LNCAP (cell line): ENCODE measurements around the gene MYH15.
A peak's percentile ranks its signal among the peaks of the same experiment; 100 is the strongest.

Experiments
- TF ChIP-seq, protein P1 (sequence below): fragments of 450-650 bp; IDR thresholded peaks from 2 replicates; pipeline ENCODE4 v1.5.1; 2017; ENCODE audit warnings: mild to moderate bottlenecking

MYH15 gene

DNA sequence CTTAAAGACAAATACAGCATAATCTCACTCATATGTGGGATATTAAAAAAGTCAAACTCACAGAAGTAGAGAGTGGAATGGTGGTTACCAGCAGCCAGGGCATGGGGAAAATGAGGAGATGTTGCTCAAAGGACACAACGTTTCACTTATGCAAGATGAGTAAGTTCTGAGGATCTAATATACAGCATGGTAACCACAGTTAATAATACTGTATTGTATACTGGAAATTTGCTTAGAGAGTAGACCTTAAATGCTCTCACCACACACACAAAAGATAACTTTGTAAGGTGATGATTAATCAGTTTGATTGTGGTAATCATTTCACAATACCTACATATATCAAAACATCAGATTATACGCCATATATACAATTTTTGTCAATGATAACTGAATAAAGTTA lies 60.0 kb downstream of the MYH15 start:
- TF ChIP-seq, protein P1, sequence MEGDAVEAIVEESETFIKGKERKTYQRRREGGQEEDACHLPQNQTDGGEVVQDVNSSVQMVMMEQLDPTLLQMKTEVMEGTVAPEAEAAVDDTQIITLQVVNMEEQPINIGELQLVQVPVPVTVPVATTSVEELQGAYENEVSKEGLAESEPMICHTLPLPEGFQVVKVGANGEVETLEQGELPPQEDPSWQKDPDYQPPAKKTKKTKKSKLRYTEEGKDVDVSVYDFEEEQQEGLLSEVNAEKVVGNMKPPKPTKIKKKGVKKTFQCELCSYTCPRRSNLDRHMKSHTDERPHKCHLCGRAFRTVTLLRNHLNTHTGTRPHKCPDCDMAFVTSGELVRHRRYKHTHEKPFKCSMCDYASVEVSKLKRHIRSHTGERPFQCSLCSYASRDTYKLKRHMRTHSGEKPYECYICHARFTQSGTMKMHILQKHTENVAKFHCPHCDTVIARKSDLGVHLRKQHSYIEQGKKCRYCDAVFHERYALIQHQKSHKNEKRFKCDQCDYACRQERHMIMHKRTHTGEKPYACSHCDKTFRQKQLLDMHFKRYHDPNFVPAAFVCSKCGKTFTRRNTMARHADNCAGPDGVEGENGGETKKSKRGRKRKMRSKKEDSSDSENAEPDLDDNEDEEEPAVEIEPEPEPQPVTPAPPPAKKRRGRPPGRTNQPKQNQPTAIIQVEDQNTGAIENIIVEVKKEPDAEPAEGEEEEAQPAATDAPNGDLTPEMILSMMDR, result no peak

DNA sequence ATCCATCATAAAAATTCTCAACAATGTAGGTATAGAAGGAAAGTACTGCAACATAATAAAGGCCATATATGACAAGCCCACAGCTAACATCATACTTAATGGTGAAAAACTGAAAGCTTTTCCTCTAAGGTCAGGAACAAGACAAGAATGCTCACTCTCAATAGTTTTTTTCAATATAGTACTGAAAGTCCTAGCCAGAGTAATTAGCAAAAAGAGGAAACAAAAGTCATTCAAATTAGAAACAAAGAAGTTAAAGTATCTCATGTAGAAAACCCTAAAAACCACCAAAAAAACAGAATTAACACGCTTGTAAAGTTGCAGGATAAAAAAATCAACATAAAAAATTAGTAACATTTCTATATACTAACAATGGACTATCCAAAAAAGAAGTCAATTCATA lies 61.8 kb downstream of the MYH15 start:
- TF ChIP-seq, protein P1, result no peak

GRCh38 chr3:108447096-108447847 lies 63.1 kb downstream of the MYH15 start:
- TF ChIP-seq, protein P1, result no peak

DNA sequence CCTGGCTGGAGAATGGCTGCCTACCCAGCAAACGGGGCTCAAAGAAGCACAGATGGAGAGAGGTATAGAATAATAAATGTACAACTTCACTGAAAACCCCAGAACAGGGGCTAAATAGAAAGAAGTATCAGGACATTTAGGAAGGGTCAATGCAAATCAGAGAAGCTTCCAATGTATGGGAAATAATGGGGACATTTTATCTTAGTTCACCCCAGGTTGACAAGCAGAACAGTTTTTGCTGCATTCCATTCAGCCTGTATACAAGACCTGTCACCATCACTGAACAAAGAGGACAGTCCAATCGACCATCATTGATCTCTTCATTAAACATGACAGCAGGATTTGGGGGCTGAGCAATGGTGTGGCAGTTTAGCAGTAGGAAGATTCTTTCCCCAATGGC lies 68.1 kb downstream of the MYH15 start:
- TF ChIP-seq, protein P1, result no peak

DNA sequence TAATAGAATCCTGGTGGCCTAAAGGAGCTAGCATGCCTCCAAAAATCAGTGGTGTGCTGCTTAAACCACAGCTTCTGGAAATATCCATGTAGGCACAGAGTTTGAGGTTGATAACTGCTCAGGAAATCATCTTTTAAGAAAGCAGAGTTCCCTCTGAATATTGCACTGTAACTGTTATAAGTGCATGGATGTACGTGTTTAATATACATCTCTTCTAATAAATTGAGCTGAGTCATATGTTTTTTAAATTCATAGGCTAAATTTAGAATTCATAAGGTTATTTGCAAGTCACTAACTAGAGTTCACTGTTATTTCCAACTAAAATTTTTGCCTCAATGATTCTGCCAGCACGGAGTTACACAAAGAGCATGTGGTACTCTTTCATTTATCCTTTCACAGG lies 68.9 kb downstream of the MYH15 start:
- TF ChIP-seq, protein P1, result no peak

DNA sequence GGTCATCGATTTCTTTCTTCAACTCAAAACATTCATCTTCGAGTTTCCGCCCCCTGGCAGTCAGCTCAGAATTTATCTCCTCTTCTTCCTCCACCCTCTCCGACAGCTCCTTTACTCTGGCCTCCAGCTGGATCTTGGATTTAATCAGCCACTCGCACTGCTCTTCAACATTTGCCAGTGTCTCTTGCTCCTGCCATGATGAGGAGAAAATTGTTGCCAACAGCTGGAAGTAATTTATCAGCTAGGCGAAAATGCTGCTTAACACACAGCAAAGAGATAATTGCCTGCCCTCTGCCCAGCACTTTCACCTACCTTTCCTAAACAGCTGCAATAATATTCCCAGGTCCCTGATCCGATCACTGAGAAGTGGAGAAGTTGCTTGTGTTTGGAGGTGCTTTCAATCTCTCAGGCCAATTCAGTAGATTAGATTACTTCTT lies 69.3 kb downstream of the MYH15 start:
- TF ChIP-seq, protein P1, result no peak

GRCh38 chr3:108438542-108438941 lies 71.9 kb downstream of the MYH15 start:
- TF ChIP-seq, protein P1, result no peak

DNA sequence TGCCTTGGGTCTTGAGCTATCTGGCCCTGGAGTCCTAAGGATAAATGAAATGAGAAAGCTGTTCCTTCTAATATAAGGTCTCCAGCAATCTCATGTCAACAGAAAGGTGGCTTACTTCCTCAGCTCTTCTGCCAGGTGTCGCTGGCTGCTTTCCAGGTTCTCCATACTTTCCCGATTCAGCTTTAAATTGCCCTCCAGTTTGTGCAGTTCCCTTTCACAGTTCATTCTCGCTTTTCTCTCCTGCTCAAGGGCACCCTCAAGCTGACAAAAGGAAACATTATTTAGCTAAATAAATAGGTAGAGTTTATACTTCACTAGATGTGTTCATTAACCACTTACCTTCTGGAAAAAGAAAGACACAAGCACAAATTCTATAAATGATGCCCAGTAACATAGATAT lies 73.0 kb downstream of the MYH15 start:
- TF ChIP-seq, protein P1, result peak; percentile 54
